HepG2 (cell line): Measurements from ENCODE around the gene WDR11. TPM values are rescaled to one million over a fixed set of nuclear protein-coding genes. Genes with fewer than 3 reads are reported as not detected.

Experiments used
- CHD2 ChIP-seq: IDR thresholded peaks from 2 replicates; pipeline ENCODE4 v1.6.1; 2011; ENCODE audit warnings: low read depth, low read length, improper control_type of control experiment
- CSRNP1 ChIP-seq: sonication (generic); formaldehyde crosslinking; IDR thresholded peaks from 2 replicates; pipeline ENCODE4 v1.8.1; 2023; ENCODE audit warnings: mild to moderate bottlenecking, missing genetic modification reagents
- GPBP1L1 ChIP-seq: sonication (generic); formaldehyde crosslinking; IDR thresholded peaks from 2 replicates; pipeline ENCODE4 v1.5.0; 2020; ENCODE audit warnings: mild to moderate bottlenecking, missing genetic modification reagents
- KDM4B ChIP-seq: sonication (generic); formaldehyde crosslinking; IDR thresholded peaks from 2 replicates; pipeline ENCODE4 v1.4.0; 2020; ENCODE audit warnings: missing genetic modification reagents
- NAIF1 ChIP-seq: sonication (generic); formaldehyde crosslinking; IDR thresholded peaks from 2 replicates; pipeline ENCODE4 v1.5.0; 2020; ENCODE audit warnings: mild to moderate bottlenecking, missing genetic modification reagents, borderline replicate concordance
- NFYB ChIP-seq: sonication (generic); formaldehyde crosslinking; IDR thresholded peaks from 2 replicates; pipeline ENCODE4 v1.4.0; 2020; ENCODE audit warnings: missing genetic modification reagents
- PAWR ChIP-seq: sonication (generic); formaldehyde crosslinking; IDR thresholded peaks from 2 replicates; pipeline ENCODE4 v1.4.0; 2020; ENCODE audit warnings: missing genetic modification reagents, mild to moderate bottlenecking, borderline replicate concordance
- PBX3 ChIP-seq: sonication (generic); formaldehyde crosslinking; IDR thresholded peaks from 2 replicates; pipeline ENCODE4 v1.8.1; 2023; ENCODE audit warnings: missing genetic modification reagents, inconsistent platforms, borderline replicate concordance
- RNF2 ChIP-seq: fragments of 450-650 bp; conservative IDR thresholded peaks from 2 replicates; pipeline ENCODE4 v1.6.1; 2016; ENCODE audit warnings: low read depth
- SIX4 ChIP-seq: sonication (generic); formaldehyde crosslinking; IDR thresholded peaks from 2 replicates; pipeline ENCODE4 v1.4.0; 2020; ENCODE audit warnings: missing genetic modification reagents
- ZBTB39 ChIP-seq: sonication (generic); formaldehyde crosslinking; IDR thresholded peaks from 2 replicates; pipeline ENCODE4 v1.5.0; 2020; ENCODE audit warnings: missing genetic modification reagents
- ZMAT3 ChIP-seq: sonication (generic); formaldehyde crosslinking; conservative IDR thresholded peaks from 2 replicates; pipeline ENCODE4 v1.7.0; 2021; ENCODE audit warnings: missing genetic modification reagents
- ZNF552 ChIP-seq: sonication (generic); formaldehyde crosslinking; IDR thresholded peaks from 2 replicates; pipeline ENCODE4 v1.9.0; 2022; ENCODE audit warnings: missing genetic modification reagents, mild to moderate bottlenecking, borderline replicate concordance
- polyA plus RNA-seq, 8 experiments: library from polyadenylated mRNA; depleted of rRNA in 3 of 8; stranded (reverse) in 7 of 8; unstranded in 1 of 8; fragments of >200 nt; fragmentation: Illumina TruSeq in 4 of 8; extraction: Trizol in 4 of 8; gene quantifications; 2 replicates each; pipeline versions ENCODE4 v1.2.1 to v1.2.3, GENCODE V29; 2011 to 2016; ENCODE audit warnings: low read depth in 4 of 8, missing spikeins in 1 of 8, mixed read lengths in 1 of 8; ENCODE audit not compliant: insufficient read depth in 1 of 8
- total RNA-seq, 5 experiments: library from RNA; depleted of rRNA; stranded (reverse); fragments of >200 nt; fragmentation: Illumina TruSeq; extraction: Trizol; gene quantifications; 2 replicates each; pipeline ENCODE4 v1.2.3, GENCODE V29; 2016; ENCODE audit warnings: low read depth in 1 of 5
- TF ChIP-seq, protein P1 (sequence below): sonication (generic); formaldehyde crosslinking; IDR thresholded peaks from 2 replicates; pipeline ENCODE4 v1.8.1; 2022; ENCODE audit warnings: mild to moderate bottlenecking, missing genetic modification reagents
- TF ChIP-seq, protein P2 (sequence below): sonication (generic); formaldehyde crosslinking; conservative IDR thresholded peaks from 2 replicates; pipeline ENCODE4 v1.4.0; 2020; ENCODE audit warnings: missing genetic modification reagents

The WDR11 gene
- total and polyA plus RNA-seq, 2 of the 13 experiments (the other 11 are each of a cell fraction or from before 2014, with no cell fraction given), result 38.0 to 45.2 TPM

DNA sequence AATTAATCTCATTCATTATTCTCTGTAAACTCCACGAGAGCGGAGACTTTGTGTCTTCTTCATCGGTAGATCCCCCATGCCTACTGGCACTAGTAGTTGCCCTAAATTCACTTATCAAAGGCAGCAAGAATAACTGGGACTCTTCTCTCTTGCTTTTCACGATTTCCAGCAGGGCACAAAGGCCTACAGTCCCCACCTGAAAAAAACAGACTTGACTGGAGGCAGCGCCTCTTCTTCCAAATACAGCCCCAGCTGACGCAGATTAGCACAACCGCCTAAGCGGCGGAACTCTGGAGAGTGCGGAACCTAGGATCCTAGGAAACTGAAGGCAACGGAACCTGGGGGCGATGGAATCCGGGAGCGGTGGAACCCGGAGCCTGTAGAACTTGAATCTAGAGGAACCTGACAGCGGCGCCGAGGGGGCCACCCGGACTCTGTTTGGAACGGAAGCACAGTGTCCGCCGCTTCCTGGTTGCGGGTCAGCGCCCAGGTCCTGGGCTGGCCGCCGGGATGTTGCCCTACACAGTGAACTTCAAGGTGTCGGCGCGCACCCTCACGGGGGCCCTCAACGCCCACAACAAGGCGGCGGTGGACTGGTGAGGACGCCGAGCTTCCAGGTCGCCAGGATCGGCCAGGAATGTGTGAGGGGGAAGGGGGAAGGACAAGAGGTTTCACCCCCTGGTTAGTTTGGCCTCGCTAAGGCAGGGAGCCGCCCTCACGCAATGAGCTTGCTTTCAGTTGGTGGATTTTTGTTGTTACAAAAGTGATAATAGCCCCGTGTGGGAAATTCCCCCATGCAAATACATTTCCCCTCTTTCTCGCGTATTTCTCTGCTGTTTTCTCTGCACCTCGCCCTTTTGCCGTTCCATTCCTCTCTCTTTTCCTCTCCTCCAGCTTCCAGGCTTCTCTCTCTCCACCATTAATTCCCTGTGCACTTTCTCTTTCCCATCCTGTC is at the start of gene WDR11 (continued):
- TF ChIP-seq ZNF552 (CRISPR knock-in tag) (peak; percentile 85; the same call in 1 of the 2 replicates), KDM4B (CRISPR knock-in tag) (peak; percentile 73), NFYB (no peak), NAIF1 (CRISPR knock-in tag) (no peak), GPBP1L1 (CRISPR knock-in tag) (no peak), PAWR (CRISPR knock-in tag) (peak; percentile 53; the same call in 1 of the 2 replicates), ZBTB39 (peak; percentile 27; the same call in 1 of the 2 replicates), ZMAT3 (CRISPR knock-in tag) (0 out of 2 replicates have a peak, but pooled peaks have one; percentile 54), CHD2 (peak; percentile 66), SIX4 (CRISPR knock-in tag) (peak; percentile 33; the same call in 1 of the 2 replicates), PBX3 (no peak), CSRNP1 (CRISPR knock-in tag) (peak; percentile 91), RNF2 (0 out of 2 replicates have a peak, but pooled peaks have one; percentile 61)
- TF ChIP-seq, protein P1, sequence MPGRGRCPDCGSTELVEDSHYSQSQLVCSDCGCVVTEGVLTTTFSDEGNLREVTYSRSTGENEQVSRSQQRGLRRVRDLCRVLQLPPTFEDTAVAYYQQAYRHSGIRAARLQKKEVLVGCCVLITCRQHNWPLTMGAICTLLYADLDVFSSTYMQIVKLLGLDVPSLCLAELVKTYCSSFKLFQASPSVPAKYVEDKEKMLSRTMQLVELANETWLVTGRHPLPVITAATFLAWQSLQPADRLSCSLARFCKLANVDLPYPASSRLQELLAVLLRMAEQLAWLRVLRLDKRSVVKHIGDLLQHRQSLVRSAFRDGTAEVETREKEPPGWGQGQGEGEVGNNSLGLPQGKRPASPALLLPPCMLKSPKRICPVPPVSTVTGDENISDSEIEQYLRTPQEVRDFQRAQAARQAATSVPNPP (CRISPR knock-in tag), result no peak
- TF ChIP-seq, protein P2, sequence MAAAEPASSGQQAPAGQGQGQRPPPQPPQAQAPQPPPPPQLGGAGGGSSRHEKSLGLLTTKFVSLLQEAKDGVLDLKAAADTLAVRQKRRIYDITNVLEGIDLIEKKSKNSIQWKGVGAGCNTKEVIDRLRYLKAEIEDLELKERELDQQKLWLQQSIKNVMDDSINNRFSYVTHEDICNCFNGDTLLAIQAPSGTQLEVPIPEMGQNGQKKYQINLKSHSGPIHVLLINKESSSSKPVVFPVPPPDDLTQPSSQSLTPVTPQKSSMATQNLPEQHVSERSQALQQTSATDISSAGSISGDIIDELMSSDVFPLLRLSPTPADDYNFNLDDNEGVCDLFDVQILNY (CRISPR knock-in tag), result no peak
